ENCODE measurements around the gene LPP.

Gene LPP

GRCh38 chr3:188827103-188827502 lies 673.1 kb downstream of the LPP start:
- no peaks in the 10 kb centered on the region for H4K20me1 ChIP-seq (ENCODE audit: control insufficient read depth, insufficient read depth, low read depth, low read length)
- H3K4me1 ChIP-seq (ENCODE audit: control insufficient read depth, low read length), result no peaks in the 10 kb centered on the region
- TF ChIP-seq CTCF (IDR thresholded peaks at IDR 0.05; ENCODE audit: low read depth, low read length, poor library complexity, severe bottlenecking) (no peak), EZH2phosphoT487 (IDR thresholded peaks at IDR 0.05; ENCODE audit: borderline replicate concordance, low read length) (no peak)
- no peaks in the 10 kb centered on the region for H3F3A ChIP-seq (ENCODE audit: control insufficient read depth, insufficient read depth)
- no peak overlapping the region for H3K27ac ChIP-seq (ENCODE audit: low read depth, low read length)
- no peaks in the 10 kb centered on the region for H3K27me3 ChIP-seq (ENCODE audit: control insufficient read depth, low read length)
- H3K9me2 ChIP-seq (replicated peaks; ENCODE audit: control insufficient read depth, low read length), result no peaks in the 10 kb centered on the region
- H3K9me3 ChIP-seq (ENCODE audit: control insufficient read depth, insufficient read depth, low read length), result no peaks in the 10 kb centered on the region
- H3K4me3 ChIP-seq (ENCODE audit: low read length), result no peak overlapping the region
- no peak overlapping the region for H3K4me2 ChIP-seq (ENCODE audit: low read length)
- no peaks in the 10 kb centered on the region for H3K79me2 ChIP-seq (ENCODE audit: control insufficient read depth, low read length)
- H3K36me3 ChIP-seq (ENCODE audit: control insufficient read depth, low read length), result no peaks in the 10 kb centered on the region

GRCh38 chr3:188827576-188827975 lies 673.6 kb downstream of the LPP start:
- H4K20me1 ChIP-seq (ENCODE audit: control insufficient read depth, insufficient read depth, low read depth, low read length), result no peaks in the 10 kb centered on the region
- TF ChIP-seq CTCF (IDR thresholded peaks at IDR 0.05; ENCODE audit: low read depth, low read length, poor library complexity, severe bottlenecking) (no peak), EZH2phosphoT487 (IDR thresholded peaks at IDR 0.05; ENCODE audit: borderline replicate concordance, low read length) (no peak)

GRCh38 chr3:188829130-188829529 lies 675.2 kb downstream of the LPP start:
- no peaks in the 10 kb centered on the region for H3K9me3 ChIP-seq (ENCODE audit: control insufficient read depth, insufficient read depth, low read length)
- H4K20me1 ChIP-seq (ENCODE audit: control insufficient read depth, insufficient read depth, low read depth, low read length), result no peaks in the 10 kb centered on the region
- no peaks in the 10 kb centered on the region for H3K36me3 ChIP-seq (ENCODE audit: control insufficient read depth, low read length)
- no peak overlapping the region for H3K4me2 ChIP-seq (ENCODE audit: low read length)
- no peaks in the 10 kb centered on the region for H3F3A ChIP-seq (ENCODE audit: control insufficient read depth, insufficient read depth)
- no peak overlapping the region for H3K4me3 ChIP-seq (ENCODE audit: low read length)
- H3K9me2 ChIP-seq (replicated peaks; ENCODE audit: control insufficient read depth, low read length), result no peaks in the 10 kb centered on the region
- H3K79me2 ChIP-seq (ENCODE audit: control insufficient read depth, low read length), result no peaks in the 10 kb centered on the region
- H3K4me1 ChIP-seq (ENCODE audit: control insufficient read depth, low read length), result no peaks in the 10 kb centered on the region
- H3K27ac ChIP-seq (ENCODE audit: low read depth, low read length), result no peak overlapping the region
- TF ChIP-seq CTCF (IDR thresholded peaks at IDR 0.05; ENCODE audit: low read depth, low read length, poor library complexity, severe bottlenecking) (no peak), EZH2phosphoT487 (IDR thresholded peaks at IDR 0.05; ENCODE audit: borderline replicate concordance, low read length) (no peak)
- no peaks in the 10 kb centered on the region for H3K27me3 ChIP-seq (ENCODE audit: control insufficient read depth, low read length)

More at GRCh38 chr3:188827576-188827975, 673.6 kb downstream of the LPP start:
- no peaks in the 10 kb centered on the region for H3F3A ChIP-seq (ENCODE audit: control insufficient read depth, insufficient read depth)
- H3K27ac ChIP-seq (ENCODE audit: low read depth, low read length), result no peak overlapping the region
- no peak overlapping the region for H3K4me2 ChIP-seq (ENCODE audit: low read length)
- no peaks in the 10 kb centered on the region for H3K27me3 ChIP-seq (ENCODE audit: control insufficient read depth, low read length)
- no peaks in the 10 kb centered on the region for H3K79me2 ChIP-seq (ENCODE audit: control insufficient read depth, low read length)
- H3K36me3 ChIP-seq (ENCODE audit: control insufficient read depth, low read length), result no peaks in the 10 kb centered on the region
- no peaks in the 10 kb centered on the region for H3K9me3 ChIP-seq (ENCODE audit: control insufficient read depth, insufficient read depth, low read length)
- H3K9me2 ChIP-seq (replicated peaks; ENCODE audit: control insufficient read depth, low read length), result no peaks in the 10 kb centered on the region
- no peaks in the 10 kb centered on the region for H3K4me1 ChIP-seq (ENCODE audit: control insufficient read depth, low read length)
- H3K4me3 ChIP-seq (ENCODE audit: low read length), result no peak overlapping the region

- Histone ChIP-seq H3K4me2 (ENCODE audit: low read length) (no peak overlapping the region), H3F3A (ENCODE audit: control insufficient read depth, insufficient read depth) (no peaks in the 10 kb centered on the region), H3K9me2 (replicated peaks; ENCODE audit: control insufficient read depth, low read length) (no peaks in the 10 kb centered on the region)
Observed at GRCh38 chr3:188829576-188829975, 675.6 kb downstream of the LPP start.

More at GRCh38 chr3:188829576-188829975, 675.6 kb downstream of the LPP start:
- TF ChIP-seq CTCF (IDR thresholded peaks at IDR 0.05; ENCODE audit: low read depth, low read length, poor library complexity, severe bottlenecking), result no peak
- TF ChIP-seq EZH2phosphoT487 (IDR thresholded peaks at IDR 0.05; ENCODE audit: borderline replicate concordance, low read length), result no peak
- H3K27me3 ChIP-seq (ENCODE audit: control insufficient read depth, low read length), result no peaks in the 10 kb centered on the region
- H3K4me1 ChIP-seq (ENCODE audit: control insufficient read depth, low read length), result no peaks in the 10 kb centered on the region
- no peaks in the 10 kb centered on the region for H4K20me1 ChIP-seq (ENCODE audit: control insufficient read depth, insufficient read depth, low read depth, low read length)
- H3K4me3 ChIP-seq (ENCODE audit: low read length), result no peak overlapping the region
- H3K9me3 ChIP-seq (ENCODE audit: control insufficient read depth, insufficient read depth, low read length), result no peaks in the 10 kb centered on the region
- no peak overlapping the region for H3K27ac ChIP-seq (ENCODE audit: low read depth, low read length)
- H3K79me2 ChIP-seq (ENCODE audit: control insufficient read depth, low read length), result no peaks in the 10 kb centered on the region
- no peaks in the 10 kb centered on the region for H3K36me3 ChIP-seq (ENCODE audit: control insufficient read depth, low read length)
